Neural progenitor cell (in vitro differentiated cells): ENCODE measurements around the gene ZDHHC14. TPM values are rescaled to one million over a fixed set of nuclear protein-coding genes. Genes with fewer than 3 reads are reported as not detected.

Source experiments
- DNase-seq: peaks from one replicate; pipeline ENCODE4 v3.0.0-alpha.2; 2016; ENCODE audit warnings: low spot score
- H2AFZ ChIP-seq: fragments of 200-600 bp; sonication (generic); replicated peaks from 2 replicates; pipeline ENCODE4 v1.6.1; 2016; ENCODE audit warnings: antibody characterized with exemption
- H3F3A ChIP-seq: fragments of 200-600 bp; sonication (generic); 2 replicates; pipeline ENCODE4 v1.6.1; 2016; ENCODE audit warnings: antibody characterized with exemption, low read depth
- H3K27ac ChIP-seq: fragments of 200-600 bp; sonication (generic); 2 replicates; pipeline ENCODE4 v1.5.1; 2016; ENCODE audit warnings: mild to moderate bottlenecking
- H3K27me3 ChIP-seq: fragments of 200-600 bp; sonication (generic); 2 replicates; pipeline ENCODE4 v1.6.1; 2016; ENCODE audit warnings: mild to moderate bottlenecking, moderate library complexity
- H3K36me3 ChIP-seq: fragments of 200-600 bp; sonication (generic); 2 replicates; pipeline ENCODE4 v1.5.1; 2016
- H3K4me1 ChIP-seq: fragments of 200-600 bp; sonication (generic); 2 replicates; pipeline ENCODE4 v1.6.1; 2016; ENCODE audit warnings: mixed run types
- H3K4me2 ChIP-seq: fragments of 200-600 bp; sonication (generic); 2 replicates; pipeline ENCODE4 v1.6.1; 2016
- H3K4me3 ChIP-seq: fragments of 200-600 bp; sonication (generic); 2 replicates; pipeline ENCODE4 v1.5.1; 2016
- H3K79me2 ChIP-seq: fragments of 200-600 bp; sonication (generic); 2 replicates; pipeline ENCODE4 v1.6.1; 2016; ENCODE audit warnings: low read depth
- H3K9ac ChIP-seq: fragments of 200-600 bp; sonication (generic); 2 replicates; pipeline ENCODE4 v1.6.1; 2016
- H3K9me3 ChIP-seq: fragments of 200-600 bp; sonication (generic); 2 replicates; pipeline ENCODE4 v1.5.1; 2016; ENCODE audit warnings: low read depth
- H4K20me1 ChIP-seq: fragments of 200-600 bp; sonication (generic); 2 replicates; pipeline ENCODE4 v1.6.1; 2016; ENCODE audit warnings: low read depth
- H3K27ac Mint-ChIP-seq: 3 replicates; pipeline ENCODE4 v1.8.0; 2021; ENCODE audit warnings: mixed read lengths
- H3K27me3 Mint-ChIP-seq: 2 replicates; pipeline ENCODE4 v1.8.0; 2022; ENCODE audit warnings: low read depth, mild to moderate bottlenecking, inconsistent platforms, moderate library complexity, mixed read lengths; ENCODE audit not compliant: insufficient read depth
- H3K36me3 Mint-ChIP-seq: 3 replicates; pipeline ENCODE4 v1.8.0; 2021; ENCODE audit warnings: mixed read lengths
- H3K4me1 Mint-ChIP-seq: 3 replicates; pipeline ENCODE4 v1.8.0; 2021; ENCODE audit warnings: mixed read lengths
- H3K4me3 Mint-ChIP-seq: 3 replicates; pipeline ENCODE4 v1.8.0; 2021; ENCODE audit warnings: mild to moderate bottlenecking, moderate library complexity, mixed read lengths
- H3K9me3 Mint-ChIP-seq: 3 replicates; pipeline ENCODE4 v1.8.0; 2020; ENCODE audit warnings: mixed read lengths
- CTCF ChIP-seq: fragments of 200-600 bp; sonication (generic); IDR thresholded peaks from 2 replicates; pipeline ENCODE4 v1.5.1; 2017; ENCODE audit warnings: antibody characterized with exemption, mild to moderate bottlenecking
- EZH2 ChIP-seq: fragments of 200-600 bp; sonication (generic); IDR thresholded peaks from 2 replicates; pipeline ENCODE4 v1.6.1; 2017; ENCODE audit warnings: antibody characterized with exemption, mild to moderate bottlenecking, moderate library complexity
- EZH2phosphoT487 ChIP-seq: fragments of 200-600 bp; sonication (generic); IDR thresholded peaks from 2 replicates; pipeline ENCODE4 v1.6.1; 2017; ENCODE audit warnings: antibody characterized with exemption
- total RNA-seq: library from RNA; depleted of rRNA; stranded (reverse); fragments of >200 nt; gene quantifications from 2 replicates; pipeline ENCODE4 v1.2.3, GENCODE V29; 2015; ENCODE audit warnings: low replicate concordance

ZDHHC14 gene
- total RNA-seq, 1 donor from 2014 or later, result 14.5 TPM

DNA sequence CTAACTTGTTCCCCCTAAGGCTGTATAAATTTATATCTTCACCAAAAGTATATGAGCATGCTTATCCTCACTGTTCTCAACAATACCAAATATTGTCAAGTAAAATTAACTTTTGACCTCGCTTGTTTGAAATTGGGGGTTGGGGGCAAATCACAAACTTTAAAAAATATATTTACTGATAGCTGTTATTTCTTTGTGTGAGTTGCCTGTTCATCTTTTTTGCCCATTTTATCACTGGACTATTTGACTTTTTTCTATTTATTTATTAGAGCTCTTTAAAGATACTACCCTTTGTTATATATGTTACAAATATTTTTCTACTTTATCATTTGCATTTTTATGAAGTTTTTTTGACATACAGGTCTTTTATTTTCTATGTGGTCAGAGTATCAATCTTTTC is 187.7 kb downstream of the ZDHHC14 start:
- Histone ChIP-seq H3K27ac (no peak overlapping the region), H3K9me3 (peaks cover 9% of the 10 kb centered on the region), H2AFZ (no peak overlapping the region), H3F3A (no peaks in the 10 kb centered on the region), H4K20me1 (no peaks in the 10 kb centered on the region), H3K36me3 (no peaks in the 10 kb centered on the region), H3K4me3 (no peak overlapping the region), H3K4me2 (no peak overlapping the region), H3K27me3 (no peaks in the 10 kb centered on the region), H3K9ac (no peak overlapping the region), H3K4me1 (peaks cover 16% of the 10 kb centered on the region), H3K79me2 (no peaks in the 10 kb centered on the region)
- H3K9me3 Mint-ChIP-seq, result peaks cover 6% of the 10 kb centered on the region
- TF ChIP-seq EZH2phosphoT487 (no peak), EZH2 (no peak), CTCF (no peak)
- H3K4me3 Mint-ChIP-seq, result no peak overlapping the region
- peaks cover 5% of the 10 kb centered on the region for H3K36me3 Mint-ChIP-seq
- H3K27ac Mint-ChIP-seq, result no peak overlapping the region
- no peaks in the 10 kb centered on the region for H3K27me3 Mint-ChIP-seq
- DNase-seq, result no peak
- H3K4me1 Mint-ChIP-seq, result no peaks in the 10 kb centered on the region

GRCh38 chr6:157569543-157569942 is 188.6 kb downstream of the ZDHHC14 start:
- H3K4me1 ChIP-seq, result peaks cover 11% of the 10 kb centered on the region
- no peak overlapping the region for H3K4me2 ChIP-seq
- H3K9ac ChIP-seq, result no peak overlapping the region
- no peaks in the 10 kb centered on the region for H4K20me1 ChIP-seq
- TF ChIP-seq CTCF (no peak), EZH2phosphoT487 (no peak), EZH2 (no peak)
- Mint-ChIP-seq H3K4me1 (no peaks in the 10 kb centered on the region), H3K36me3 (peaks cover 7% of the 10 kb centered on the region), H3K27ac (no peak overlapping the region), H3K9me3 (peaks cover 6% of the 10 kb centered on the region), H3K27me3 (no peaks in the 10 kb centered on the region), H3K4me3 (no peak overlapping the region)
- DNase-seq, result no peak
- H3K27me3 ChIP-seq, result no peaks in the 10 kb centered on the region
- no peak overlapping the region for H2AFZ ChIP-seq
- H3K36me3 ChIP-seq, result no peaks in the 10 kb centered on the region
- no peak overlapping the region for H3K27ac ChIP-seq
- no peaks in the 10 kb centered on the region for H3F3A ChIP-seq
- H3K9me3 ChIP-seq, result peaks cover 9% of the 10 kb centered on the region
- H3K4me3 ChIP-seq, result no peak overlapping the region
- H3K79me2 ChIP-seq, result no peaks in the 10 kb centered on the region

DNA sequence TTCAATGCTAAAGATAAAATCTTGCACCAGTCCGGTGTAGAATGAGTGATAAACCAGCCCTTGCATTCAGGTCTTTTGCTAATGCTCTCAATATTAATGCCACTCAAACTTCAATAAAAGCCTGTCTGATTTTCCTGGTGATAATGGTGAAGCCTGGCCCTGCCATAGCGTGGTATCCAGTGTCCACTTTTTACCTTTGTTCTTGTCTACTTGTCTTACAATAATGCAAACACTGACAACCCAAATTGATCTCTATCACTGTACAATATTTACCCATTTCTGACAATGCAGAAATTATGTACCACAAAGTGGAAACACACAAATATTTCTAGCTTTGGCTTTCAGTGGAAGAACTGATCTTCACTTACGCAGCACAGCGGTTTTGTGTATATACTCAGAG is 189.1 kb downstream of the ZDHHC14 start:
- H3K36me3 Mint-ChIP-seq, result peaks cover 8% of the 10 kb centered on the region
- Histone ChIP-seq H3K4me1 (peaks cover 11% of the 10 kb centered on the region), H4K20me1 (no peaks in the 10 kb centered on the region), H3K27ac (no peak overlapping the region), H2AFZ (no peak overlapping the region), H3K27me3 (no peaks in the 10 kb centered on the region), H3K4me2 (no peak overlapping the region), H3F3A (no peaks in the 10 kb centered on the region), H3K4me3 (no peak overlapping the region), H3K79me2 (no peaks in the 10 kb centered on the region), H3K9me3 (peaks cover 9% of the 10 kb centered on the region), H3K9ac (no peak overlapping the region), H3K36me3 (no peaks in the 10 kb centered on the region)
- no peak for DNase-seq
- no peaks in the 10 kb centered on the region for H3K4me1 Mint-ChIP-seq
- H3K27ac Mint-ChIP-seq, result no peak overlapping the region
- TF ChIP-seq EZH2 (no peak), EZH2phosphoT487 (no peak), CTCF (no peak)
- H3K4me3 Mint-ChIP-seq, result no peak overlapping the region
- H3K9me3 Mint-ChIP-seq, result peaks cover 6% of the 10 kb centered on the region
- H3K27me3 Mint-ChIP-seq, result no peaks in the 10 kb centered on the region
